ENCODE data around the gene PAPOLB. TPM values are rescaled to one million over a fixed set of nuclear protein-coding genes. Genes with fewer than 3 reads are reported as not detected.

The PAPOLB gene
- total RNA-seq, 1 donor from 2014 or later, result 0.38 TPM

- TF ChIP-seq CTCF (IDR thresholded peaks at IDR 0.05), result no peak
Measured at GRCh38 chr7:4837803-4838625, 23.8 kb downstream of the PAPOLB start.

GRCh38 chr7:4837041-4837802, 24.6 kb downstream of the PAPOLB start:
- DNase-seq (peak; percentile 60), ATAC-seq (no peak)
- Histone ChIP-seq H3K4me3 (no peak overlapping the region), H3K27me3 (no peaks in the 10 kb centered on the region), H3K4me1 (no peaks in the 10 kb centered on the region), H3K9me3 (no peaks in the 10 kb centered on the region), H3K36me3 (no peaks in the 10 kb centered on the region), H3K27ac (no peak overlapping the region)
- intact Hi-C loops (cut with DNase I), result loop anchor here (10.0 kb wide), 1 partner anchor 48 kb away; the partner anchor contains the start of gene RADIL
- TF ChIP-seq CTCF (IDR thresholded peaks at IDR 0.05), result no peak

More at GRCh38 chr7:4837803-4838625, 23.8 kb downstream of the PAPOLB start:
- no peaks in the 10 kb centered on the region for H3K36me3 ChIP-seq
- ATAC-seq, result no peak
- DNase-seq, result peak; percentile 54
- H3K27me3 ChIP-seq, result no peaks in the 10 kb centered on the region
- peaks cover under 1% of the 10 kb centered on the region for H3K4me1 ChIP-seq
- H3K9me3 ChIP-seq, result no peaks in the 10 kb centered on the region
- intact Hi-C loops (cut with DNase I), result loop anchor here (10.0 kb wide), 1 partner anchor 47 kb away; the partner anchor contains the start of gene RADIL
- H3K27ac ChIP-seq, result no peak overlapping the region
- H3K4me3 ChIP-seq, result no peak overlapping the region

GRCh38 chr7:4836206-4836661, 25.6 kb downstream of the PAPOLB start:
- H3K4me1 ChIP-seq, result no peaks in the 10 kb centered on the region
- H3K9me3 ChIP-seq, result no peaks in the 10 kb centered on the region
- no peaks in the 10 kb centered on the region for H3K36me3 ChIP-seq
- intact Hi-C loops (cut with DNase I), result loop anchor here (10.0 kb wide), 1 partner anchor 49 kb away; the partner anchor contains the start of gene RADIL
- TF ChIP-seq CTCF (IDR thresholded peaks at IDR 0.05), result no peak
- no peak overlapping the region for H3K4me3 ChIP-seq
- DNase-seq (peak; percentile 64), ATAC-seq (no peak)
- H3K27me3 ChIP-seq, result no peaks in the 10 kb centered on the region
- H3K27ac ChIP-seq, result no peak overlapping the region

- no peak for ATAC-seq
- Histone ChIP-seq H3K9me3 (no peaks in the 10 kb centered on the region), H3K27me3 (no peaks in the 10 kb centered on the region), H3K27ac (no peak overlapping the region), H3K4me1 (no peaks in the 10 kb centered on the region), H3K4me3 (no peak overlapping the region), H3K36me3 (no peaks in the 10 kb centered on the region)
- TF ChIP-seq CTCF (IDR thresholded peaks at IDR 0.05), result no peak
- DNase-seq, result no peak
- intact Hi-C loops (cut with DNase I), result loop anchor here (10.0 kb wide), 1 partner anchor 49 kb away; the partner anchor contains the start of gene RADIL
Measured at GRCh38 chr7:4835398-4836205, 26.2 kb downstream of the PAPOLB start.
